Stimulated activated CD4-positive, alpha-beta T cell treated with anti-CD3 and anti-CD28 coated beads, Interleukin-15, amount 100 ng/mL, for 48 hours (primary cell): ENCODE data around the gene NCR2.

Experiments used
- DNase-seq, 2 donors: peaks; one replicate each; pipeline ENCODE4 v3.0.0-alpha.2; 2020; ENCODE audit warnings: low read depth in 2 of 2

NCR2 gene

GRCh38 chr6:41359617-41360313 lies 24.4 kb downstream of the NCR2 start:
- DNase-seq: no peak

- no peak for DNase-seq
Observed at GRCh38 chr6:41360314-41360685, 24.9 kb downstream of the NCR2 start.

GRCh38 chr6:41366150-41366549 lies 30.7 kb downstream of the NCR2 start:
- DNase-seq: no peak

- no peak for DNase-seq
Observed at GRCh38 chr6:41367061-41367460, 31.7 kb downstream of the NCR2 start.

- DNase-seq: no peak
Observed at GRCh38 chr6:41367700-41368099, 32.3 kb downstream of the NCR2 start.

- no peak for DNase-seq
Observed at GRCh38 chr6:41370488-41371111, 35.2 kb downstream of the NCR2 start.

- DNase-seq: no peak
Observed at GRCh38 chr6:41371461-41371991, 36.1 kb downstream of the NCR2 start.

- DNase-seq: no peak
Observed at GRCh38 chr6:41371992-41372831, 36.8 kb downstream of the NCR2 start.

- no peak for DNase-seq
Observed at GRCh38 chr6:41372832-41373626, 37.6 kb downstream of the NCR2 start.

GRCh38 chr6:41373627-41373918 lies 38.2 kb downstream of the NCR2 start:
- DNase-seq: no peak

GRCh38 chr6:41373919-41374617 lies 38.7 kb downstream of the NCR2 start:
- DNase-seq: no peak

- DNase-seq: no peak
Observed at GRCh38 chr6:41374618-41375590, 39.5 kb downstream of the NCR2 start.

GRCh38 chr6:41375598-41376151 lies 40.3 kb downstream of the NCR2 start:
- no peak for DNase-seq

- DNase-seq: no peak
Observed at GRCh38 chr6:41376176-41376575, 40.8 kb downstream of the NCR2 start.

- no peak for DNase-seq
Observed at GRCh38 chr6:41377071-41377470, 41.7 kb downstream of the NCR2 start.

- DNase-seq: no peak
Observed at GRCh38 chr6:41379306-41379705, 43.9 kb downstream of the NCR2 start.

- DNase-seq: no peak
Observed at GRCh38 chr6:41386594-41386993, 51.2 kb downstream of the NCR2 start.

- DNase-seq: no peak
Observed at GRCh38 chr6:41392246-41392645, 56.8 kb downstream of the NCR2 start.

GRCh38 chr6:41396335-41396734 lies 60.9 kb downstream of the NCR2 start:
- no peak for DNase-seq

- DNase-seq: no peak
Observed at GRCh38 chr6:41399424-41399823, 64.0 kb downstream of the NCR2 start.
